ENCODE data around the gene JADE1. TPM values are rescaled to one million over a fixed set of nuclear protein-coding genes. Genes with fewer than 3 reads are reported as not detected.

The JADE1 gene
- total and polyA plus RNA-seq, 2 of the 13 experiments (the other 11 are each of a cell fraction or from before 2014, with no cell fraction given): 5.4 to 19.3 TPM

- Histone ChIP-seq H3K9me3 (ENCODE audit: low read length) (no peaks in the 10 kb centered on the region), H3K27me3 (ENCODE audit: control insufficient read depth in 1 of 2, insufficient read depth in 2 of 2, low read length in 2 of 2) (no peaks in the 10 kb centered on the region), H4K20me1 (ENCODE audit: insufficient read depth, low read length) (no peaks in the 10 kb centered on the region), H3K79me2 (ENCODE audit: insufficient read depth, low read length) (no peaks in the 10 kb centered on the region), H3K4me2 (ENCODE audit: low read depth, low read length) (no peak overlapping the region), H3K36me3 (replicated peaks in 1 of 2; ENCODE audit: control insufficient read depth in 1 of 2, insufficient read depth in 2 of 2, low read length in 2 of 2) (peaks cover 5 to 41% of the 10 kb centered on the region in 2 experiments; a peak in 4 of 5 replicates), H3K27ac (ENCODE audit: extremely low read length, insufficient read depth, low read length) (no peak overlapping the region), H3K4me3 (replicated peaks in 1 of 3; ENCODE audit: insufficient read depth in 1 of 3, low read depth in 2 of 3, low read length in 3 of 3) (no peak overlapping the region), H3K9ac (ENCODE audit: insufficient read depth, low read depth, low read length) (no peak overlapping the region), H2AFZ (ENCODE audit: low read length) (no peak overlapping the region), H3K4me1 (ENCODE audit: insufficient read depth, low read length) (peaks cover 21% of the 10 kb centered on the region)
- DNase-seq (ENCODE audit: low spot score) (no peak), FAIRE-seq (no peak), ATAC-seq (no peak)
- ChIA-PET POLR2A (no interaction called here), CTCF (ENCODE audit: low intra/inter-chr PET ratio, low total read pairs) (no interaction called here)
- 97% methylated on average over 2 of the region's 2 CpGs for WGBS (ENCODE audit: low lambda C conversion rate)
- BruUV-seq (replicated peaks): no TSS peak
- intact Hi-C loops (cut with micrococcal nuclease; ENCODE audit: unreplicated experiment): loop anchor here (10.0 kb wide), 1 partner anchor 225 kb away; the partner anchor contains the start of genes C4orf33 and SCLT1
- in situ Hi-C loops (cut with HindIII; ENCODE audit: extremely low pct_ligation_motif_present, low pct_unique_long_range_greater_than_20kb): no loop called here
- TF ChIP-seq CENPBD1 (CRISPR knock-in tag; IDR thresholded peaks at IDR 0.05; ENCODE audit: borderline replicate concordance, low read depth): no peak
- TF ChIP-seq ZNF770 (CRISPR knock-in tag; IDR thresholded peaks at IDR 0.05): no peak
- no peak for TF ChIP-seq SNAI1 (CRISPR knock-in tag; IDR thresholded peaks at IDR 0.05; ENCODE audit: borderline replicate concordance)
- TF ChIP-seq ZHX1 (CRISPR knock-in tag; IDR thresholded peaks at IDR 0.05; ENCODE audit: low read depth): no peak
- TF ChIP-seq CHCHD3 (CRISPR knock-in tag; IDR thresholded peaks at IDR 0.05): no peak
- TF ChIP-seq KLF11 (CRISPR knock-in tag; IDR thresholded peaks at IDR 0.05): no peak
- no peak for TF ChIP-seq ZNF337 (CRISPR knock-in tag; IDR thresholded peaks at IDR 0.05; ENCODE audit: borderline replicate concordance, low read depth)
- no peak for TF ChIP-seq KLF16 (CRISPR knock-in tag; IDR thresholded peaks at IDR 0.05)
- TF ChIP-seq SNAPC2 (CRISPR knock-in tag; IDR thresholded peaks at IDR 0.05): no peak
- TF ChIP-seq ZNF772 (CRISPR knock-in tag; IDR thresholded peaks at IDR 0.05): no peak
- no peak for TF ChIP-seq RXRB (CRISPR knock-in tag; IDR thresholded peaks at IDR 0.05; ENCODE audit: borderline replicate concordance)
- TF ChIP-seq PAX8 (CRISPR knock-in tag; IDR thresholded peaks at IDR 0.05; ENCODE audit: borderline replicate concordance): no peak
- TF ChIP-seq ZNF776 (CRISPR knock-in tag; IDR thresholded peaks at IDR 0.05): no peak
- no peak for TF ChIP-seq ZNF709 (CRISPR knock-in tag; IDR thresholded peaks at IDR 0.05)
- TF ChIP-seq REL (CRISPR knock-in tag; conservative IDR thresholded peaks at IDR 0.05): no peak
- no peak for TF ChIP-seq HNRNPH1 (optimal IDR thresholded peaks at IDR 0.05; ENCODE audit: low read depth, low read length)
Observed at GRCh38 chr4:128869776-128870509, 60.4 kb downstream of the JADE1 start.
